Breast epithelium (tissue), 4 donors: Measurements from ENCODE around the gene SCAF4. TPM values are rescaled to one million over a fixed set of nuclear protein-coding genes. Genes with fewer than 3 reads are reported as not detected.
"Not testable (repeated sequence)": the region's sequence is repeated elsewhere in the genome, so short reads cannot be mapped to it uniquely, and the experiment has no call there.

ENCODE experiments used
- DNase-seq, 2 donors: peaks; one replicate each; pipeline ENCODE4 v3.0.0-alpha.2; 2019; ENCODE audit warnings: low spot score in 2 of 2
- H3K27ac ChIP-seq, 2 donors: fragments of 200-600 bp; sonication (generic) in 1 of 2; one replicate each; pipeline ENCODE4 v1.5.1; 2016 to 2019; ENCODE audit warnings: mild to moderate bottlenecking in 1 of 2
- H3K27me3 ChIP-seq, 2 donors: fragments of 200-600 bp; sonication (generic) in 1 of 2; one replicate each; pipeline versions ENCODE4 v1.5.1 to v1.6.0; 2017 to 2019; ENCODE audit warnings: control low read depth in 1 of 2, mild to moderate bottlenecking in 1 of 2
- H3K36me3 ChIP-seq: fragments of 200-600 bp; one replicate; pipeline ENCODE4 v1.5.1; 2019
- H3K4me1 ChIP-seq, 2 donors: fragments of 200-600 bp; sonication (generic); one replicate each; pipeline ENCODE4 v1.5.1; 2016 to 2019; ENCODE audit warnings: control low read depth in 1 of 2
- H3K4me3 ChIP-seq, 3 donors: fragments of 200-600 bp; sonication (generic); 1 replicate in 2 of 3; 2 replicates in 1 of 3; pipeline ENCODE4 v1.5.1; 2016 to 2019; ENCODE audit warnings: mild to moderate bottlenecking in 3 of 3, moderate library complexity in 2 of 3
- H3K9me3 ChIP-seq, 2 donors: fragments of 200-600 bp; sonication (generic) in 1 of 2; one replicate each; pipeline ENCODE4 v1.5.1; 2016 to 2019; ENCODE audit warnings: control low read depth in 1 of 2
- POLR2A ChIP-seq: fragments of 450-650 bp; IDR thresholded peaks from one replicate; pipeline ENCODE4 v1.6.1; 2016; ENCODE audit warnings: antibody characterized with exemption, mild to moderate bottlenecking, moderate library complexity
- POLR2AphosphoS5 ChIP-seq, 3 donors: sonication (generic); formaldehyde crosslinking; IDR thresholded peaks; one replicate each; pipeline ENCODE4 v1.6.1; 2017; ENCODE audit warnings: antibody characterized with exemption in 3 of 3
- intact Hi-C: fragments of 100-400 bp; cut with DNase I; formaldehyde crosslinking; loops from one replicate; pipeline ENCODE4 v1.15.1; 2023; ENCODE audit warnings: low total_unique reads
- total RNA-seq, 3 donors: library from RNA; depleted of rRNA; stranded (reverse); fragments of >200 nt; gene quantifications; one replicate each; pipeline ENCODE4 v1.1.0, GENCODE V29; 2016
- TF ChIP-seq, protein P1 (sequence below), 3 donors: fragments of 450-650 bp; IDR thresholded peaks; one replicate each; pipeline ENCODE4 v1.5.1; 2016 to 2017; ENCODE audit warnings: antibody characterized with exemption in 3 of 3, mild to moderate bottlenecking in 3 of 3, moderate library complexity in 3 of 3

SCAF4 gene
- total RNA-seq, 3 donors from 2014 or later, result 17.4 to 22.8 (median 18.4) TPM

DNA sequence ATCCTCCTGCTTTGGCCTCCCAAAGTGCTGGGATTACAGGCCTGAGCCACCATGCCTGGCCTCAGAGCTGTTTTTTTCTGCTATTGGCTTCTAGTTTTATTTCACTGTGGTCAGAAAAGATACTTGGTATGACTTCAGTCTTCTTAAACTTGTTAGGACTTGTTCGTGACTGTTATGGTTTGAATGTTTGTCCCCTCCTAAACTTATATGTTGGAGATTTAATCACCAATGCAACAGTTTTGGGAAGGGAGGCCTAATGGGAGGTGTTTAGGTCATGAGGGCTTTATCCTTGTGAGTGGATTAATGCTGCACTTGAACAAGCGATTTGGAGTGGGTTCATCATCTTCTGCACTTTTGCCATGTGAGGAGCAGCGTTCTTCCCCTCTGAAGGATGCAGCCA is 96.9 kb downstream of the SCAF4 start:
- DNase-seq, result no peak
- Histone ChIP-seq H3K27me3 (no peaks in the 10 kb centered on the region), H3K4me1 (no peaks in the 10 kb centered on the region), H3K4me3 (no peak overlapping the region), H3K9me3 (peaks cover 0 to 8% of the 10 kb centered on the region in 2 donors), H3K36me3 (no peaks in the 10 kb centered on the region), H3K27ac (no peak overlapping the region)
- intact Hi-C loops, result no loop called here
- no peak for TF ChIP-seq POLR2AphosphoS5 (IDR thresholded peaks at IDR 0.05)
- TF ChIP-seq, protein P1, sequence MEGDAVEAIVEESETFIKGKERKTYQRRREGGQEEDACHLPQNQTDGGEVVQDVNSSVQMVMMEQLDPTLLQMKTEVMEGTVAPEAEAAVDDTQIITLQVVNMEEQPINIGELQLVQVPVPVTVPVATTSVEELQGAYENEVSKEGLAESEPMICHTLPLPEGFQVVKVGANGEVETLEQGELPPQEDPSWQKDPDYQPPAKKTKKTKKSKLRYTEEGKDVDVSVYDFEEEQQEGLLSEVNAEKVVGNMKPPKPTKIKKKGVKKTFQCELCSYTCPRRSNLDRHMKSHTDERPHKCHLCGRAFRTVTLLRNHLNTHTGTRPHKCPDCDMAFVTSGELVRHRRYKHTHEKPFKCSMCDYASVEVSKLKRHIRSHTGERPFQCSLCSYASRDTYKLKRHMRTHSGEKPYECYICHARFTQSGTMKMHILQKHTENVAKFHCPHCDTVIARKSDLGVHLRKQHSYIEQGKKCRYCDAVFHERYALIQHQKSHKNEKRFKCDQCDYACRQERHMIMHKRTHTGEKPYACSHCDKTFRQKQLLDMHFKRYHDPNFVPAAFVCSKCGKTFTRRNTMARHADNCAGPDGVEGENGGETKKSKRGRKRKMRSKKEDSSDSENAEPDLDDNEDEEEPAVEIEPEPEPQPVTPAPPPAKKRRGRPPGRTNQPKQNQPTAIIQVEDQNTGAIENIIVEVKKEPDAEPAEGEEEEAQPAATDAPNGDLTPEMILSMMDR (IDR thresholded peaks at IDR 0.05), result no peak
- no peak for TF ChIP-seq POLR2A

DNA sequence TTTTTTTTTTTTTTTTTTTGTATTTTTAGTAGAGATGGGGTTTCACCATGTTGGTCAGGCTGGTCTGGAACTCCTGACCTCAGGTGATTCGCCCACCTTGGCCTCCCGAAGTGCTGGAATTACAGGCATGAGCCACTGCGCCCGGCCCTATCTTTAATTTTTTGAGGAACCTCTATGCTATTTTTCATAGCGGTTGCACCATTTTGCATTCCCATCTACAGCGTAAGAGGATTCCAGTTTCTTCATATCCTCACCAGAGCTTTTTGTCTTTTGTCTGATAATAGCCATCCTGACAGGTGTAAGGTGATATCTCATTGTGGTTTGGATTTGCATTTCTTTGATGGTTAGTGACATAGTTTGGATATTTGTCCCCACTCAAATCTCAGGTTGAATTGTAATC is 100.0 kb downstream of the SCAF4 start:
- H3K4me3 ChIP-seq, H3K27me3 ChIP-seq, H3K4me1 ChIP-seq, H3K36me3 ChIP-seq, H3K9me3 ChIP-seq, DNase-seq, H3K27ac ChIP-seq, intact Hi-C loops: not testable (repeated sequence)

DNA sequence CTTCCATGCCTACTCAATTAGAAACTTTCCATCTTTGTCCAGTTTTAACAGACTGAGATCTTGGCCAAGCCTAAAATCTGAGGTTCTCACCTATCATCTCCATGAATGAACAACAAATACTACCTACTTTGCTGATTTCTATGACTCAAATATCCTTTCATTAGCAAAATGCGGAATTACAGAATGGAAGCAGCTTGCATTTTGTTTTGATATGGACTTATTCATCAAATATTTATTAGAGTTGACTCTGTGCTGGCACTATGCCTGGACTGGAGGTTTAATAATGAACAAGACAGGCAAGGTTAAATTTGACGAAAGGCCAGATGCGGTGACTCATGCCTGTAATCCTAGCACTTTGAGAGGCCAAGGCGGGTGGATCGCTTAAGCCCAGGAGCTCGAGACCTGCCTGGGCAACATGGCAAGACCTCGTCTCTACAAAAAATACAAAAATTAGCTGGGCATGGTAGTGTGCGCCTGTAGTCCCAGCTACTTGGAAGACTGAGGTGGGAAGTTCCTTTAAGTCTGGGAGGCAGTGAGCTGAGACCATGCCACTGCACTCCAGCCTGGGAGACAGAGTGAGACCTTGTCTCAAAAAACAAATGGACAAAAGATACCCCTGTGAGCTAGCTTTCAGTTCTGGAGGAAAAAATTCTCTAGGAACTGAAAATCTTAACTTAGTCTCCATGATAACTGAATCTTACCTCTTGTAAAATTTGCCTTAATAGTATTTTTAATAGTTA is 101.8 kb downstream of the SCAF4 start:
- H3K27ac ChIP-seq, result peak overlapping the region in 1 of 2 donors; percentile 22
- no peak overlapping the region for H3K4me3 ChIP-seq
- peak; percentile 66 to 72 for DNase-seq
- no peaks in the 10 kb centered on the region for H3K9me3 ChIP-seq
- intact Hi-C loops, result no loop called here
- TF ChIP-seq POLR2AphosphoS5 (IDR thresholded peaks at IDR 0.05) (no peak), POLR2A (no peak)
- TF ChIP-seq, protein P1 (IDR thresholded peaks at IDR 0.05), result no peak
- H3K27me3 ChIP-seq, result no peaks in the 10 kb centered on the region
- H3K4me1 ChIP-seq, result no peaks in the 10 kb centered on the region
- H3K36me3 ChIP-seq, result no peaks in the 10 kb centered on the region

DNA sequence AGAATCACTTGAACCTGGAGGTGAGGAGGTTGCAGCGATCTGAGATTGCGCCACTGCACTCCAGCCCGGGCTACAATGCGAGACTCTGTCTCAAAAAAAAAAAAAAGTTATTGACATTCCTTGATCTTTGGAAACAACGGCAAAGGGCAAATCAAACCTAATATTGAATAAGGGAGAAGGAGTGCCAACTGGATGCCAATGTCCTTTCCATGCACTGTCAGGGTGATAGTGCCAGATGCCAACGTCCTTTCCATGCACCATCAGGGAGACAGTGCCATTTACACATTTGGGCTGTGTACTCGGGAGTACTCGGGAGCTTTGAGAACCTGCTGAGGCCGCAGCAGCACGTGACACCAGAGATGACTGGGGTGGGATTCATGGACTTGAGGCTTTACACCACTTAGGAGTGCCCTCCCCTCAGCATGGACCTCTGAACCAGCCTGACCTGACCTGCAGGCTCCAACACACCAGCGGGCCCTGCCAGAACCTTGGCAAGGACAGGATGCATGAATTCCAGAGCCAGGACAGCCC is 106.9 kb downstream of the SCAF4 start:
- H3K27me3 ChIP-seq, result no peaks in the 10 kb centered on the region
- no peak for DNase-seq
- H3K36me3 ChIP-seq, result no peaks in the 10 kb centered on the region
- TF ChIP-seq POLR2A, result no peak
- no peak for TF ChIP-seq POLR2AphosphoS5 (IDR thresholded peaks at IDR 0.05)
- TF ChIP-seq, protein P1 (IDR thresholded peaks at IDR 0.05), result no peak
- no peak overlapping the region for H3K4me3 ChIP-seq
- no peaks in the 10 kb centered on the region for H3K9me3 ChIP-seq
- intact Hi-C loops, result no loop called here
- no peak overlapping the region for H3K27ac ChIP-seq
- no peaks in the 10 kb centered on the region for H3K4me1 ChIP-seq

DNA sequence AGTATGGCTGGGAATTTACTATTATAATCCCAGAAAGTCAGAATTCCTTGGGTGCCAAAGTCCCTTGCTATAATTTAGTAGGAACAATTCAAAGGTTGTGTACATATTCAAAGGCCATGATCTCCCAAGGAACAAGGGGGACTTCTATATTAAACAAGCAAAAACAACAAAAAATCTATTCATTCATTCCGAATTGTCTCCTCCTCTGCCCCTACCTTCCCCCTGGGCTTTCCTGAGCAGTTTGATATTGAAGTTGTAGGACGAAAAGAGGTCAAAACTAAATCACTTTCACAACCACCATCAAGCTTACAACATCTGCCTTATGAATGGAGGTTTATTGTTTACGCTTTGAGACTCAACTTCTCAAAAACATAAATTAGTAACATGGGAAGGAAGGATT is 107.7 kb downstream of the SCAF4 start:
- intact Hi-C loops, result no loop called here
- H3K27ac ChIP-seq, result no peak overlapping the region
- H3K9me3 ChIP-seq, result no peaks in the 10 kb centered on the region
- no peaks in the 10 kb centered on the region for H3K27me3 ChIP-seq
- no peaks in the 10 kb centered on the region for H3K36me3 ChIP-seq
- TF ChIP-seq, protein P1 (IDR thresholded peaks at IDR 0.05), result no peak
- TF ChIP-seq POLR2A, result no peak
- TF ChIP-seq POLR2AphosphoS5 (IDR thresholded peaks at IDR 0.05), result no peak
- no peak overlapping the region for H3K4me3 ChIP-seq
- no peak for DNase-seq
- no peaks in the 10 kb centered on the region for H3K4me1 ChIP-seq
